ENCODE measurements around the gene NME3. TPM values are rescaled to one million over a fixed set of nuclear protein-coding genes. Genes with fewer than 3 reads are reported as not detected.

NME3 gene
- total RNA-seq, 1 experiment from 2014 or later = 49.0 TPM

- peaks cover 16% of the 10 kb centered on the region for H3F3A ChIP-seq (ENCODE audit: insufficient read depth, low read depth)
- H3K79me2 ChIP-seq (ENCODE audit: low read depth) = 0 out of 2 replicates have a peak, but pooled peaks cover 2% of the 10 kb centered on the region
- H3K36me3 ChIP-seq (ENCODE audit: low read depth) = no peaks in the 10 kb centered on the region
- no peak overlapping the region for H2AFZ ChIP-seq
- H3K4me3 ChIP-seq = no peak overlapping the region
- intact Hi-C loops (cut with micrococcal nuclease; ENCODE audit: unreplicated experiment) = no loop called here
- no peaks in the 10 kb centered on the region for H3K9me3 ChIP-seq (ENCODE audit: insufficient read depth, low read depth)
- no peaks in the 10 kb centered on the region for H3K9me2 ChIP-seq (ENCODE audit: insufficient read depth)
- POLR2A ChIA-PET (ENCODE audit: unreplicated experiment) = no interaction called here
- no peak overlapping the region for H3K27ac ChIP-seq
- no peak for DNase-seq
- no peak overlapping the region for H3K4me2 ChIP-seq
- H3K4me1 ChIP-seq (replicated peaks; ENCODE audit: insufficient read depth) = no peaks in the 10 kb centered on the region
- BruUV-seq (replicated peaks) = no TSS peak
- no peaks in the 10 kb centered on the region for H3K27me3 ChIP-seq (ENCODE audit: insufficient read depth, low read depth)
- no peak for TF ChIP-seq EZH2 (IDR thresholded peaks at IDR 0.05; ENCODE audit: low read depth)
- TF ChIP-seq CTCF (conservative IDR thresholded peaks at IDR 0.05) = no peak
- CTCF ChIA-PET = no interaction called here
- H4K20me1 ChIP-seq (ENCODE audit: insufficient read depth) = no peaks in the 10 kb centered on the region
Observed at GRCh38 chr16:1731073-1731472, 40.3 kb downstream of the NME3 start.

- no peak overlapping the region for H3K4me2 ChIP-seq
- ChIA-PET CTCF (no interaction called here), POLR2A (ENCODE audit: unreplicated experiment) (no interaction called here)
- intact Hi-C loops (cut with micrococcal nuclease; ENCODE audit: unreplicated experiment) = no loop called here
- no TSS peak for BruUV-seq (replicated peaks)
- H3K9me2 ChIP-seq (ENCODE audit: insufficient read depth) = no peaks in the 10 kb centered on the region
- no peaks in the 10 kb centered on the region for H3K27me3 ChIP-seq (ENCODE audit: insufficient read depth, low read depth)
- no peaks in the 10 kb centered on the region for H3K9me3 ChIP-seq (ENCODE audit: insufficient read depth, low read depth)
- H2AFZ ChIP-seq = no peak overlapping the region
- 0 out of 2 replicates have a peak, but pooled peaks cover 3% of the 10 kb centered on the region for H3K79me2 ChIP-seq (ENCODE audit: low read depth)
- no peaks in the 10 kb centered on the region for H4K20me1 ChIP-seq (ENCODE audit: insufficient read depth)
- no peak for DNase-seq
- H3K27ac ChIP-seq = no peak overlapping the region
- no peaks in the 10 kb centered on the region for H3K36me3 ChIP-seq (ENCODE audit: low read depth)
- H3F3A ChIP-seq (ENCODE audit: insufficient read depth, low read depth) = peaks cover under 1% of the 10 kb centered on the region; the same call in 1 of the 2 replicates
- no peaks in the 10 kb centered on the region for H3K4me1 ChIP-seq (replicated peaks; ENCODE audit: insufficient read depth)
- no peak for TF ChIP-seq CTCF (conservative IDR thresholded peaks at IDR 0.05)
- TF ChIP-seq EZH2 (IDR thresholded peaks at IDR 0.05; ENCODE audit: low read depth) = no peak
- H3K4me3 ChIP-seq = no peak overlapping the region
Observed at GRCh38 chr16:1729445-1729844, 41.9 kb downstream of the NME3 start.

- Histone ChIP-seq H3K9me2 (ENCODE audit: insufficient read depth) (no peaks in the 10 kb centered on the region), H3K27ac (no peak overlapping the region), H3K36me3 (ENCODE audit: low read depth) (no peaks in the 10 kb centered on the region), H2AFZ (no peak overlapping the region), H3F3A (ENCODE audit: insufficient read depth, low read depth) (no peaks in the 10 kb centered on the region), H3K27me3 (ENCODE audit: insufficient read depth, low read depth) (no peaks in the 10 kb centered on the region), H3K79me2 (ENCODE audit: low read depth) (peaks cover 4% of the 10 kb centered on the region; the same call in 1 of the 2 replicates), H4K20me1 (ENCODE audit: insufficient read depth) (no peaks in the 10 kb centered on the region; the same call in 1 of the 2 replicates), H3K4me2 (no peak overlapping the region), H3K4me3 (no peak overlapping the region), H3K4me1 (replicated peaks; ENCODE audit: insufficient read depth) (no peaks in the 10 kb centered on the region), H3K9me3 (ENCODE audit: insufficient read depth, low read depth) (no peaks in the 10 kb centered on the region)
- intact Hi-C loops (cut with micrococcal nuclease; ENCODE audit: unreplicated experiment) = no loop called here
- no peak for TF ChIP-seq CTCF (conservative IDR thresholded peaks at IDR 0.05)
- no peak for TF ChIP-seq EZH2 (IDR thresholded peaks at IDR 0.05; ENCODE audit: low read depth)
- BruUV-seq (replicated peaks) = no TSS peak
- POLR2A ChIA-PET (ENCODE audit: unreplicated experiment) = no interaction called here
- CTCF ChIA-PET = no interaction called here
- DNase-seq = no peak
Observed at GRCh38 chr16:1729026-1729425, 42.3 kb downstream of the NME3 start.
